ENCODE results near the gene MTNR1A.

The MTNR1A gene

GRCh38 chr4:186554914-186555827, at the start of gene MTNR1A:
MTNR1A (minus strand) TSS chr4:186555567; CDS start chr4:186555365, 202 bp downstream.
- DNase-seq = no peak

GRCh38 chr4:186604124-186604807, 48.9 kb upstream of the MTNR1A start:
- DNase-seq = no peak

- no peak for DNase-seq
Measured at GRCh38 chr4:186602978-186603377, 47.6 kb upstream of the MTNR1A start.

GRCh38 chr4:186599483-186599882, 44.1 kb upstream of the MTNR1A start:
- DNase-seq = no peak

GRCh38 chr4:186598686-186599085, 43.3 kb upstream of the MTNR1A start:
- no peak for DNase-seq

GRCh38 chr4:186596850-186597390, 41.6 kb upstream of the MTNR1A start:
- no peak for DNase-seq

- no peak for DNase-seq
Measured at GRCh38 chr4:186596346-186596745, 41.0 kb upstream of the MTNR1A start.

- no peak for DNase-seq
Measured at GRCh38 chr4:186593587-186593973, 38.2 kb upstream of the MTNR1A start.

GRCh38 chr4:186592966-186593586, 37.7 kb upstream of the MTNR1A start:
- no peak for DNase-seq

GRCh38 chr4:186592445-186592844, 37.1 kb upstream of the MTNR1A start:
- DNase-seq = no peak

- no peak for DNase-seq
Measured at GRCh38 chr4:186591651-186592050, 36.3 kb upstream of the MTNR1A start.

- no peak for DNase-seq
Measured at GRCh38 chr4:186588503-186588902, 33.1 kb upstream of the MTNR1A start.

- DNase-seq = peak; percentile 15
Measured at GRCh38 chr4:186587416-186588018, 32.1 kb upstream of the MTNR1A start.

GRCh38 chr4:186586205-186586604, 30.8 kb upstream of the MTNR1A start:
- no peak for DNase-seq

- no peak for DNase-seq
Measured at GRCh38 chr4:186584912-186585311, 29.5 kb upstream of the MTNR1A start.

- no peak for DNase-seq
Measured at GRCh38 chr4:186581421-186581820, 26.1 kb upstream of the MTNR1A start.

GRCh38 chr4:186580669-186581068, 25.3 kb upstream of the MTNR1A start:
- DNase-seq = no peak

- DNase-seq = no peak
Measured at GRCh38 chr4:186570193-186570996, 15.0 kb upstream of the MTNR1A start.

GRCh38 chr4:186569533-186570192, 14.3 kb upstream of the MTNR1A start:
- DNase-seq = no peak

- DNase-seq = no peak
Measured at GRCh38 chr4:186566068-186566467, 10.7 kb upstream of the MTNR1A start.

GRCh38 chr4:186563761-186564160, 8.4 kb upstream of the MTNR1A start:
- DNase-seq = no peak

- no peak for DNase-seq
Measured at GRCh38 chr4:186561748-186562147, 6.4 kb upstream of the MTNR1A start.
